IMR-90 (cell line): ENCODE data around the gene MRPS26. TPM values are rescaled to one million over a fixed set of nuclear protein-coding genes. Genes with fewer than 3 reads are reported as not detected.

Experiments
- ATAC-seq: fragments of 200-7000 bp; cut with Tn5 transposase; 2 replicates; pipeline ENCODE4 v1.9.1; 2020; ENCODE audit warnings: low read depth, mild to moderate bottlenecking, moderate library complexity
- BruUV-seq: library from RNA; stranded (reverse); fragments of 400-500 nt; replicated peaks from 2 replicates; lab custom pipeline; 2021; lab: Mats Ljungman, UMichigan
- CTCF ChIA-PET: fragments of 300-600 bp; formaldehyde crosslinking; extraction: SDS; loops from one replicate; lab custom pipeline; 2021; ENCODE audit warnings: antibody characterized with exemption; lab: Yijun Ruan, JAX
- POLR2A ChIA-PET: fragments of 300-600 bp; sonication (Branson Sonifier 250); formaldehyde crosslinking; loops from one replicate; lab custom pipeline; 2022; ENCODE audit warnings: antibody characterized with exemption; ENCODE audit not compliant: unreplicated experiment; lab: Charles Lee
- DNase-seq: peaks from one replicate; pipeline ENCODE4 v3.0.0; 2013
- H2AFZ ChIP-seq: replicated peaks from 2 replicates; pipeline ENCODE3; 2013; ENCODE audit warnings: low read length, mild to moderate bottlenecking; ENCODE audit not compliant: poor library complexity
- H2AK5ac ChIP-seq: 2 replicates; pipeline ENCODE4 v1.6.1; 2013; ENCODE audit warnings: low read depth, low read length, inconsistent platforms
- H2AK9ac ChIP-seq: replicated peaks from 2 replicates; pipeline ENCODE3; 2013; ENCODE audit warnings: mild to moderate bottlenecking, low read depth, low read length, moderate library complexity; ENCODE audit not compliant: poor library complexity
- H2BK120ac ChIP-seq: 2 replicates; pipeline ENCODE4 v1.6.1; 2013; ENCODE audit warnings: low read depth, low read length, inconsistent platforms
- H2BK15ac ChIP-seq: 3 replicates; pipeline ENCODE4 v1.6.1; 2013; ENCODE audit warnings: low read depth, low read length, inconsistent platforms
- H2BK20ac ChIP-seq: 2 replicates; pipeline ENCODE4 v1.6.1; 2013; ENCODE audit warnings: low read depth, mild to moderate bottlenecking, inconsistent platforms, low read length, moderate library complexity
- H2BK5ac ChIP-seq: 2 replicates; pipeline ENCODE4 v1.6.1; 2013; ENCODE audit warnings: mild to moderate bottlenecking, low read depth, low read length, inconsistent platforms; ENCODE audit not compliant: poor library complexity, severe bottlenecking
- H3K14ac ChIP-seq: replicated peaks from 2 replicates; pipeline ENCODE4 v1.6.1; 2013; ENCODE audit warnings: low read depth, low read length, inconsistent platforms
- H3K18ac ChIP-seq: 2 replicates; pipeline ENCODE4 v1.6.1; 2013; ENCODE audit warnings: low read depth, low read length, control low read depth
- H3K23ac ChIP-seq: 2 replicates; pipeline ENCODE4 v1.6.1; 2013; ENCODE audit warnings: low read depth, low read length, inconsistent platforms
- H3K27ac ChIP-seq: 2 replicates; pipeline ENCODE4 v1.5.1; 2013; ENCODE audit warnings: mild to moderate bottlenecking, control low read depth, low read length; ENCODE audit not compliant: insufficient read depth
- H3K27me3 ChIP-seq: 2 replicates; pipeline ENCODE4 v1.6.1; 2013; ENCODE audit warnings: low read length; ENCODE audit not compliant: control insufficient read depth, insufficient read depth
- H3K36me3 ChIP-seq: 2 replicates; pipeline ENCODE4 v1.6.1; 2013; ENCODE audit warnings: low read length, mixed read lengths; ENCODE audit not compliant: control insufficient read depth, insufficient read depth
- H3K4ac ChIP-seq: 2 replicates; pipeline ENCODE4 v1.6.1; 2013; ENCODE audit warnings: low read depth, low read length, inconsistent platforms
- H3K4me1 ChIP-seq: 2 replicates; pipeline ENCODE4 v1.6.1; 2013; ENCODE audit warnings: low read length, mixed read lengths; ENCODE audit not compliant: control insufficient read depth, insufficient read depth
- H3K4me2 ChIP-seq: 2 replicates; pipeline ENCODE4 v1.6.1; 2013; ENCODE audit warnings: low read depth, mild to moderate bottlenecking, control low read depth, low read length, moderate library complexity
- H3K4me3 ChIP-seq: 2 replicates; pipeline ENCODE4 v1.5.1; 2013; ENCODE audit warnings: low read depth, mild to moderate bottlenecking, control low read depth, low read length, moderate library complexity; ENCODE audit not compliant: insufficient read depth
- H3K56ac ChIP-seq: 2 replicates; pipeline ENCODE4 v1.6.1; 2013; ENCODE audit warnings: low read length, inconsistent platforms; ENCODE audit not compliant: insufficient read depth; ENCODE audit errors: extremely low read depth
- H3K79me1 ChIP-seq, 2 experiments: 2 replicates each; pipeline ENCODE4 v1.6.1; 2013; ENCODE audit warnings: low read length in 2 of 2, inconsistent platforms in 1 of 2, low read depth in 1 of 2
- H3K9ac ChIP-seq: 2 replicates; pipeline ENCODE4 v1.6.1; 2013; ENCODE audit warnings: low read depth, low read length, control low read depth
- H3K9me1 ChIP-seq: 2 replicates; pipeline ENCODE4 v1.6.1; 2013; ENCODE audit warnings: low read length, inconsistent platforms; ENCODE audit not compliant: insufficient read depth
- H3K9me3 ChIP-seq: 2 replicates; pipeline ENCODE4 v1.6.1; 2013; ENCODE audit warnings: low read length; ENCODE audit not compliant: control insufficient read depth, insufficient read depth
- H4K20me1 ChIP-seq: 2 replicates; pipeline ENCODE4 v1.6.1; 2013; ENCODE audit warnings: low read length, inconsistent platforms; ENCODE audit not compliant: insufficient read depth
- H4K5ac ChIP-seq: 2 replicates; pipeline ENCODE4 v1.6.1; 2013; ENCODE audit warnings: mild to moderate bottlenecking, low read depth, low read length, control low read depth
- H4K8ac ChIP-seq, 2 experiments: 2 replicates each; pipeline ENCODE4 v1.6.1; 2013; ENCODE audit warnings: low read depth in 2 of 2, low read length in 2 of 2, control low read depth in 1 of 2, inconsistent platforms in 1 of 2
- H4K91ac ChIP-seq: 2 replicates; pipeline ENCODE4 v1.6.1; 2013; ENCODE audit warnings: low read depth, low read length, inconsistent platforms; ENCODE audit not compliant: insufficient read depth
- BHLHE40 ChIP-seq: fragments of 150-350 bp; IDR thresholded peaks from 2 replicates; pipeline ENCODE4 v1.6.1; 2016; ENCODE audit warnings: mild to moderate bottlenecking, low read depth, low read length
- CEBPB ChIP-seq: IDR thresholded peaks from 2 replicates; pipeline ENCODE4 v1.6.1; 2012; ENCODE audit warnings: low read depth, low read length, improper control_type of control experiment
- CTCF ChIP-seq: conservative IDR thresholded peaks from 2 replicates; pipeline ENCODE4 v1.5.1; 2012; ENCODE audit warnings: mild to moderate bottlenecking, low read depth, low read length, improper control_type of control experiment
- ELK1 ChIP-seq: fragments of 150-350 bp; IDR thresholded peaks from 2 replicates; pipeline ENCODE4 v1.6.1; 2016; ENCODE audit warnings: low read depth, mild to moderate bottlenecking, low read length, moderate library complexity, borderline replicate concordance
- POLR2A ChIP-seq: IDR thresholded peaks from 2 replicates; pipeline ENCODE4 v1.6.1; 2012; ENCODE audit warnings: mild to moderate bottlenecking, low read depth, low read length
- USF2 ChIP-seq: fragments of 150-350 bp; IDR thresholded peaks from 2 replicates; pipeline ENCODE4 v1.6.1; 2017; ENCODE audit warnings: mild to moderate bottlenecking, antibody characterized with exemption, low read length, low read depth
- WGBS, 2 experiments: methylation state at CpG; one replicate each; pipeline versions ENCODE4 v1.1.5 to v1.1.7; 2013; ENCODE audit warnings: missing lambda C conversion rate in 2 of 2; ENCODE audit not compliant: insufficient read length in 1 of 2; ENCODE audit errors: extremely low coverage in 2 of 2; 5-methylcytosine and 5-hydroxymethylcytosine counted together
- dilution Hi-C: fragments of 300-500 bp; cut with HindIII; formaldehyde crosslinking; loops from one replicate; pipeline ENCODE4 v1.14.3; 2018; ENCODE audit warnings: low sequenced_read_pairs; ENCODE audit not compliant: unreplicated experiment
- in situ Hi-C: fragments of 300-500 bp; cut with MboI; formaldehyde crosslinking; loops from 3 replicates; pipeline ENCODE4 v1.14.3; 2019; ENCODE audit warnings: low sequenced_read_pairs, inconsistent platforms, mixed read lengths
- intact Hi-C: fragments of 100-400 bp; cut with micrococcal nuclease; formaldehyde crosslinking; loops from 2 replicates; pipeline ENCODE4 v1.10.0; 2022
- polyA plus RNA-seq, 3 experiments: library from polyadenylated mRNA; depleted of rRNA; stranded (reverse); fragments of >200 nt; gene quantifications; 2 replicates each; pipeline ENCODE4 v1.2.3, GENCODE V29; 2012; ENCODE audit warnings: low replicate concordance in 1 of 3
- total RNA-seq: library from RNA; depleted of rRNA; stranded (reverse); fragments of >200 nt; gene quantifications from 2 replicates; pipeline ENCODE4 v1.2.3, GENCODE V29; 2012

MRPS26 gene
- total and polyA plus RNA-seq, 2 of the 4 experiments (the other 2 are of a cell fraction): 22.2 to 38.6 TPM

GRCh38 chr20:3003416-3003815 lies 42.4 kb upstream of the MRPS26 start:
- H3K4ac ChIP-seq: no peak overlapping the region
- no peak overlapping the region for H4K8ac ChIP-seq
- no peak for DNase-seq
- intact Hi-C loops: no loop called here
- WGBS, 2 experiments: no CpG with 5 or more reads among the region's 2 CpGs
- H3K56ac ChIP-seq: no peak overlapping the region
- dilution Hi-C loops: no loop called here
- H2AK9ac ChIP-seq: no peak overlapping the region
- POLR2A ChIA-PET: no interaction called here
- H3K9me3 ChIP-seq: no peaks in the 10 kb centered on the region
- H4K5ac ChIP-seq: no peak overlapping the region
- H3K18ac ChIP-seq: no peak overlapping the region
- no peaks in the 10 kb centered on the region for H4K20me1 ChIP-seq
- no peak overlapping the region for H2AFZ ChIP-seq
- no peak overlapping the region for H4K91ac ChIP-seq
- CTCF ChIA-PET: interaction anchor here (0.7 kb wide), 1 partner anchor 317 kb away, joined by 3 read pairs; no protein-coding TSS in a partner anchor
- no peak overlapping the region for H2BK20ac ChIP-seq
- TF ChIP-seq ELK1 (no peak), USF2 (no peak), CEBPB (no peak), BHLHE40 (no peak), POLR2A (no peak), CTCF (no peak)
- no peak overlapping the region for H3K27ac ChIP-seq
- no peaks in the 10 kb centered on the region for H3K9me1 ChIP-seq
- no TSS peak for BruUV-seq
- H3K14ac ChIP-seq: no peak overlapping the region
- peaks cover 22% of the 10 kb centered on the region for H3K36me3 ChIP-seq
- H3K27me3 ChIP-seq: no peaks in the 10 kb centered on the region
- H3K79me1 ChIP-seq: no peaks in the 10 kb centered on the region
- no peak overlapping the region for H3K4me2 ChIP-seq
- H3K9ac ChIP-seq: no peak overlapping the region
- no peak overlapping the region for H2AK5ac ChIP-seq
- H3K4me3 ChIP-seq: no peak overlapping the region
- no peak for ATAC-seq
- no peaks in the 10 kb centered on the region for H3K4me1 ChIP-seq
- in situ Hi-C loops: no loop called here
- H3K23ac ChIP-seq: no peak overlapping the region
- no peak overlapping the region for H2BK5ac ChIP-seq
- no peak overlapping the region for H2BK120ac ChIP-seq
- H2BK15ac ChIP-seq: no peak overlapping the region
